NCI-H82 treated with DMSO at 0.1 percent for 48 hours (cell line): ENCODE data around the gene SLC2A8.

Source experiments
- DNase-seq: peaks from one replicate; lab custom pipeline; 2025; ENCODE audit not compliant: unreplicated experiment; lab: John Stamatoyannopoulos, UW

SLC2A8 gene

GRCh38 chr9:127399736-127400269 is 2.8 kb downstream of the SLC2A8 start:
- no peak for DNase-seq

- no peak for DNase-seq
Measured at GRCh38 chr9:127402401-127403090, 5.6 kb downstream of the SLC2A8 start.

- DNase-seq = no peak
Measured at GRCh38 chr9:127403507-127404192, 6.7 kb downstream of the SLC2A8 start.

- no peak for DNase-seq
Measured at GRCh38 chr9:127404631-127405030, 7.7 kb downstream of the SLC2A8 start.

GRCh38 chr9:127405344-127406125 is 8.6 kb downstream of the SLC2A8 start:
- no peak for DNase-seq

- DNase-seq = no peak
Measured at GRCh38 chr9:127406799-127407491, 10.0 kb downstream of the SLC2A8 start.

GRCh38 chr9:127407492-127407843 is 10.5 kb downstream of the SLC2A8 start:
- DNase-seq = no peak

GRCh38 chr9:127411122-127411521 is 14.2 kb downstream of the SLC2A8 start:
- no peak for DNase-seq

- no peak for DNase-seq
Measured at GRCh38 chr9:127415141-127415540, 18.2 kb downstream of the SLC2A8 start.

- no peak for DNase-seq
Measured at GRCh38 chr9:127415657-127416056, 18.7 kb downstream of the SLC2A8 start.

GRCh38 chr9:127417131-127418036 is 20.4 kb downstream of the SLC2A8 start:
- DNase-seq = no peak

GRCh38 chr9:127418037-127418471 is 21.1 kb downstream of the SLC2A8 start:
- no peak for DNase-seq

- no peak for DNase-seq
Measured at GRCh38 chr9:127419348-127419747, 22.4 kb downstream of the SLC2A8 start.

- DNase-seq = no peak
Measured at GRCh38 chr9:127421057-127421456, 24.1 kb downstream of the SLC2A8 start.

- no peak for DNase-seq
Measured at GRCh38 chr9:127422133-127422782, 25.3 kb downstream of the SLC2A8 start.

- no peak for DNase-seq
Measured at GRCh38 chr9:127422787-127423186, 25.8 kb downstream of the SLC2A8 start.

GRCh38 chr9:127423476-127423933 is 26.5 kb downstream of the SLC2A8 start:
- no peak for DNase-seq

GRCh38 chr9:127423934-127424675 is 27.1 kb downstream of the SLC2A8 start, which contains the start of gene ZNF79:
TSS of gene ZNF79 (plus strand) at chr9:127424382. CDS start at chr9:127424788, 406 bp downstream.
- DNase-seq = peak; percentile 70

- no peak for DNase-seq
Measured at GRCh38 chr9:127424676-127424999, 27.7 kb downstream of the SLC2A8 start.
